T47D (cell line): ENCODE measurements around the gene UBE2L5.

Experiments used
- DNase-seq, 2 experiments: peaks; one replicate each; pipeline versions ENCODE4 v3.0.0 to v3.0.0-alpha.2; 2011 to 2012; ENCODE audit warnings: low read depth in 1 of 2, low spot score in 1 of 2
- JUND ChIP-seq: IDR thresholded peaks from 2 replicates; pipeline ENCODE4 v1.6.1; 2012; ENCODE audit warnings: low read depth
- in situ Hi-C: cut with HindIII; loops from 2 replicates; pipeline ENCODE4 v1.10.0; 2016; ENCODE audit warnings: low sequenced_read_pairs, low pct_unique_long_range_greater_than_20kb

UBE2L5 gene

DNA sequence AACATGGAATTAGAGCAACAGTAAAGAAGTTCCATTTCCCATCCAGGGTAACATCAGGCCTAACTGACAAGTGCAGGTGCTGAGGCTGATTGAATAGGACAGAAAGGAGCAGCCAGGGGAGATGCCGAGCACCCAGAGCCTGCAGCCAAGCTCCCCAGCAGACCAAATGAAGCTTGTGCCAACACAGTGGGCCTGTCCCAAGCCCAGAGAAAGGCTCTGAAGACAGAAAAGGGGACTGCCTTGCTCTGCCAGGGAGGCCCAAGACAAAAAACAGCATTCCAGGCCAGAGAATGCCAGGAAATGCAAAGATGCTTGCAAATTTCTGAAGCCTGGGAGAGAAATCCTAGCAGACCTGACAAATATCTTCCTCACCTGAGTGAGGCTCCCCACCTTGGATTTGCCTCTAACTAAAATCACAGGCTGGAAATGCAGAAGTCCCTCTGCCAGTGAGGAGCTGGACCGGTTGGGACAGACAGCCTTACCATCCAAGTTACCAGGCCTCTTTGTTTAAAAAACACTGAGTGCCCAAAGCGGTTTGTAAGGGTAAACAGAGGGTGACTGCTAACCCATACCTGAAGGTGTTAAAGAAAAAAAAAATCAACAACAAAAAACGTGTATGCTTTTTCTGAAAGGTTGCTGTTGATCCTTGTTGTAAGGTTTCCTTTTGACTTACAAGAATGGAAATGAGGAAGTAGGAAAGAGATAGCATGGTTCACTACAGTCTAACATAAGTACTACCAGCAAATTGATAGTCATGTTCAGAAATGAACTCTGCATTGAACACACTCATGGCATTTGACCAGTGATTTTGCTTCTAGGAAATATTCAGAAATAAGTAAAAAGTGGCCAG is 55.3 kb downstream of the UBE2L5 start:
- DNase-seq, result peak in 1 of 2 experiments; percentile 66
- in situ Hi-C loops, result no loop called here

More for the DNA sequence above, 55.3 kb downstream of the UBE2L5 start:
- TF ChIP-seq JUND, result no peak
